ENCODE data around the gene COLEC12.

The COLEC12 gene

DNA sequence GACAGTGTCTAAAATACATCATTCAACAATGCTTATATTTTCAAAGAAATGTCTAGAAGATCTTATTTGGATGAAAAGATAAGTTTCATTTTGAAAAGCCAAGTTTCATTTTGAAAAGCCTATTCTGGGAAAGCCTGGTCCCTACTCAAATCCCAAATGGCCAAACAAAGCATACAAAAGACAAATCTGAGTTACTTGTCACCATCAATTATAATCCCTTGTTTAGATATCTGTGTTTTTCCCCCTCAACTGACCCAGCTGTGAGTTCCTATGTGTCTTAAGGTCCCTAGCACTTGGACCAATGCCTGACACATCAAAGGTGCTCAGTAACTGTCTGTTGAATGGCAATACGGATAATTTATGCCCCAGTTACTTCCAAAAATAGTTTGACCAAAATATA is 180.3 kb downstream of the COLEC12 start:
- Histone ChIP-seq H2BK5ac (ENCODE audit: low read depth, low read length, poor library complexity) (no peak overlapping the region), H3K14ac (ENCODE audit: low read length) (no peak overlapping the region), H4K91ac (ENCODE audit: low read depth, low read length) (no peak overlapping the region), H3K9ac (ENCODE audit: low read length) (no peak overlapping the region), H2BK12ac (ENCODE audit: low read length) (no peak overlapping the region), H3K36me3 (ENCODE audit: control insufficient read depth in 1 of 2, insufficient read depth in 2 of 2, low read length in 2 of 2) (no peaks in the 10 kb centered on the region), H2AFZ (ENCODE audit: insufficient read depth, low read length, poor library complexity) (no peak overlapping the region), H3K9me3 (ENCODE audit: insufficient read depth, low read depth, low read length) (peaks cover 1% of the 10 kb centered on the region), H2BK120ac (ENCODE audit: insufficient read depth, low read length, poor library complexity) (no peak overlapping the region), H2AK5ac (ENCODE audit: low read length) (no peak overlapping the region), H3K27me3 (ENCODE audit: insufficient read depth, low read length) (no peaks in the 10 kb centered on the region), H4K12ac (ENCODE audit: low read depth, low read length) (no peak overlapping the region), H3K18ac (ENCODE audit: low read length) (no peak overlapping the region), H3K27ac (ENCODE audit: low read depth, low read length) (no peak overlapping the region), H3K4me1 (ENCODE audit: control insufficient read depth in 1 of 2, insufficient read depth in 2 of 2, low read length in 2 of 2) (peaks cover 0 to 1% of the 10 kb centered on the region in 2 experiments), H4K8ac (ENCODE audit: low read depth, low read length) (no peak overlapping the region), H3K23ac (ENCODE audit: low read length) (no peak overlapping the region), H3K79me1 (ENCODE audit: low read length) (no peaks in the 10 kb centered on the region), H3K4ac (ENCODE audit: low read depth, low read length) (no peak overlapping the region), H3K79me2 (ENCODE audit: control insufficient read depth, insufficient read depth, low read length, poor library complexity) (no peaks in the 10 kb centered on the region), H3K4me3 (ENCODE audit: low read depth, low read length) (no peak overlapping the region), H3K4me2 (ENCODE audit: low read length) (no peak overlapping the region)
- WGBS (ENCODE audit: extremely low coverage, insufficient coverage, insufficient read length): no CpG with 5 or more reads among the region's 1 CpG
- DNase-seq: no peak

DNA sequence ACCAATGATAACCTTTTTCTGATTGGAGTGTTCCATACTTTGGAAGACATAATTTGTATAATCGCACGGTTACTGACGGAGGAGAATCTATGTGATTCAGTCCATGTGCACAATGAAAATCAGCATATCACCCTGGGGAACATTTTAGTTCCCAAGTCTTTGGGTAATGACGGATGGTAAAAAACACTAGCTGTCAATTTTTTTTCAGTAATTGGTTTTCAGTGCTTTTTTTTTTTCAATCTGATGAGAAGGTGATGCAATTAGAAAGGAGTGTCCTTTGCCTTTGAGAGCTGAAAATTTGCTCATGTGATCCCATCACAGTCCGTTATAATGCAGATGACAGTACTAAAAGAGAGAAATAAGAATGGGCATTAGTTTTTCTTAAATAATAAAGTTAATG is 180.8 kb downstream of the COLEC12 start:
- Histone ChIP-seq H4K91ac (ENCODE audit: low read depth, low read length) (no peak overlapping the region), H2AK5ac (ENCODE audit: low read length) (no peak overlapping the region), H3K4me3 (ENCODE audit: low read depth, low read length) (no peak overlapping the region), H3K36me3 (ENCODE audit: control insufficient read depth in 1 of 2, insufficient read depth in 2 of 2, low read length in 2 of 2) (no peaks in the 10 kb centered on the region), H3K27me3 (ENCODE audit: insufficient read depth, low read length) (no peaks in the 10 kb centered on the region), H3K14ac (ENCODE audit: low read length) (no peak overlapping the region), H3K23ac (ENCODE audit: low read length) (no peak overlapping the region), H3K9ac (ENCODE audit: low read length) (no peak overlapping the region), H4K8ac (ENCODE audit: low read depth, low read length) (no peak overlapping the region), H4K12ac (ENCODE audit: low read depth, low read length) (no peak overlapping the region), H3K4ac (ENCODE audit: low read depth, low read length) (no peak overlapping the region), H3K79me1 (ENCODE audit: low read length) (no peaks in the 10 kb centered on the region), H3K27ac (ENCODE audit: low read depth, low read length) (no peak overlapping the region), H2AFZ (ENCODE audit: insufficient read depth, low read length, poor library complexity) (no peak overlapping the region), H2BK5ac (ENCODE audit: low read depth, low read length, poor library complexity) (no peak overlapping the region), H2BK120ac (ENCODE audit: insufficient read depth, low read length, poor library complexity) (no peak overlapping the region), H2BK12ac (ENCODE audit: low read length) (no peak overlapping the region), H3K79me2 (ENCODE audit: control insufficient read depth, insufficient read depth, low read length, poor library complexity) (no peaks in the 10 kb centered on the region), H3K9me3 (ENCODE audit: insufficient read depth, low read depth, low read length) (peaks cover 1% of the 10 kb centered on the region), H3K4me1 (ENCODE audit: control insufficient read depth in 1 of 2, insufficient read depth in 2 of 2, low read length in 2 of 2) (peaks cover 0 to 1% of the 10 kb centered on the region in 2 experiments), H3K18ac (ENCODE audit: low read length) (no peak overlapping the region), H3K4me2 (ENCODE audit: low read length) (no peak overlapping the region)
- WGBS (ENCODE audit: extremely low coverage, insufficient coverage, insufficient read length): no CpG with 5 or more reads among the region's 5 CpGs
- DNase-seq: no peak

DNA sequence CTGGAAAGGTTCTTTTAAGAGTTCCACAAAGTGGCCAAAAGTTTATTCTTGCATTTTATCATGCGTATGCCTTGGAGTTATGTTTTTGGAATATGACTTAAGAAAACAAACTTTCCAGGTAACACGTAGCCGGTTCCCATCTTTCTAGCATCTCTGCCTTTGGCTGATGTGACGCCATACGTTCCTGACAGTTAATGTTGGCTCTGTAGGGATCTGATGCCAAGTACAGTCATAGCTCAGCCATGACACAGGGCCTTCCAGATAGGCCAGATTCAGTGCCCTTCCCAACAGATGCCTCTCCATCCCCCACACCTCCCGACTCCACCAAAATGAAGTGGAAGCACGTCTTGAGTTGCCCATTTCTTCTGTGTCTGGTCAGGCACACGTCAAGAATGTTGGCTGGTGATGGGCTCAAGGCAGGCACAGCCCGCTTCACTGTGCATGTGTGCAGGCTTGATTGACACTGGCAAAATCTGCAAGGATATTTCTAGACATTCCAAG is 181.7 kb downstream of the COLEC12 start:
- no peak overlapping the region for H4K12ac ChIP-seq (ENCODE audit: low read depth, low read length)
- no CpG with 5 or more reads among the region's 9 CpGs for WGBS (ENCODE audit: extremely low coverage, insufficient coverage, insufficient read length)
- H3K9ac ChIP-seq (ENCODE audit: low read length): no peak overlapping the region
- H3K4me3 ChIP-seq (ENCODE audit: low read depth, low read length): no peak overlapping the region
- no peak overlapping the region for H2BK12ac ChIP-seq (ENCODE audit: low read length)
- no peak overlapping the region for H4K91ac ChIP-seq (ENCODE audit: low read depth, low read length)
- H3K27ac ChIP-seq (ENCODE audit: low read depth, low read length): no peak overlapping the region
- H2AFZ ChIP-seq (ENCODE audit: insufficient read depth, low read length, poor library complexity): no peak overlapping the region
- no peak overlapping the region for H2BK5ac ChIP-seq (ENCODE audit: low read depth, low read length, poor library complexity)
- no peak overlapping the region for H2AK5ac ChIP-seq (ENCODE audit: low read length)
- H3K9me3 ChIP-seq (ENCODE audit: insufficient read depth, low read depth, low read length): peaks cover 1% of the 10 kb centered on the region
- no peak overlapping the region for H4K8ac ChIP-seq (ENCODE audit: low read depth, low read length)
- H3K27me3 ChIP-seq (ENCODE audit: insufficient read depth, low read length): no peaks in the 10 kb centered on the region
- H3K23ac ChIP-seq (ENCODE audit: low read length): no peak overlapping the region
- no peaks in the 10 kb centered on the region for H3K36me3 ChIP-seq (ENCODE audit: control insufficient read depth in 1 of 2, insufficient read depth in 2 of 2, low read length in 2 of 2)
- DNase-seq: no peak
- peaks cover 0 to 1% of the 10 kb centered on the region in 2 experiments for H3K4me1 ChIP-seq (ENCODE audit: control insufficient read depth in 1 of 2, insufficient read depth in 2 of 2, low read length in 2 of 2)
- no peak overlapping the region for H3K18ac ChIP-seq (ENCODE audit: low read length)
- H2BK120ac ChIP-seq (ENCODE audit: insufficient read depth, low read length, poor library complexity): no peak overlapping the region
- H3K14ac ChIP-seq (ENCODE audit: low read length): no peak overlapping the region
- no peaks in the 10 kb centered on the region for H3K79me2 ChIP-seq (ENCODE audit: control insufficient read depth, insufficient read depth, low read length, poor library complexity)
- no peaks in the 10 kb centered on the region for H3K79me1 ChIP-seq (ENCODE audit: low read length)
- no peak overlapping the region for H3K4ac ChIP-seq (ENCODE audit: low read depth, low read length)
- H3K4me2 ChIP-seq (ENCODE audit: low read length): no peak overlapping the region

DNA sequence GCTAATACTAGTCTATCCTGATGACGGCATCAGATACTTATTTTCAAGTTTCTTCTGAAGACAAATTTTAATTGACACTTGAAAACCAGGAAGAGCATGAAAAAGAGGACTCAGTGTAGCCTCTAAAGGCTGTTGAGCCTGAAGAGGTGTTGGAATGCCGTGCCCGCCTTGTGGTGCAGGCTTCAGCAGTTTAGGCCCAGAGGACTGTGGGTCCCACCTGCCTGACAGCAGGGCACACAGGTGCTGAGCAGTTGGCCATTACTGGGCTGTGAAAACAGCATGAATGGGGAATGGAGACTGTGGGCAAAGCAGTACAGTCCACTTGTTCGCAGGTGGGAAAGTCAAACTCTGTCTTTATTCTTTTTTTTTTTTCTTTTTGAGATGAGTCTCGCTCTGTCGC is 182.9 kb downstream of the COLEC12 start:
- Histone ChIP-seq H3K18ac (ENCODE audit: low read length) (no peak overlapping the region), H3K14ac (ENCODE audit: low read length) (no peak overlapping the region), H4K91ac (ENCODE audit: low read depth, low read length) (no peak overlapping the region), H3K4me3 (ENCODE audit: low read depth, low read length) (no peak overlapping the region), H3K23ac (ENCODE audit: low read length) (no peak overlapping the region), H2BK120ac (ENCODE audit: insufficient read depth, low read length, poor library complexity) (no peak overlapping the region), H3K27ac (ENCODE audit: low read depth, low read length) (no peak overlapping the region), H2AK5ac (ENCODE audit: low read length) (no peak overlapping the region), H3K9ac (ENCODE audit: low read length) (no peak overlapping the region), H2BK5ac (ENCODE audit: low read depth, low read length, poor library complexity) (no peak overlapping the region), H3K79me1 (ENCODE audit: low read length) (no peaks in the 10 kb centered on the region), H2BK12ac (ENCODE audit: low read length) (no peak overlapping the region), H3K4me2 (ENCODE audit: low read length) (no peak overlapping the region), H4K8ac (ENCODE audit: low read depth, low read length) (no peak overlapping the region), H4K12ac (ENCODE audit: low read depth, low read length) (no peak overlapping the region), H3K4me1 (ENCODE audit: control insufficient read depth in 1 of 2, insufficient read depth in 2 of 2, low read length in 2 of 2) (peaks cover 0 to 1% of the 10 kb centered on the region in 2 experiments), H2AFZ (ENCODE audit: insufficient read depth, low read length, poor library complexity) (no peak overlapping the region), H3K9me3 (ENCODE audit: insufficient read depth, low read depth, low read length) (peaks cover 1% of the 10 kb centered on the region), H3K4ac (ENCODE audit: low read depth, low read length) (no peak overlapping the region), H3K36me3 (ENCODE audit: control insufficient read depth in 1 of 2, insufficient read depth in 2 of 2, low read length in 2 of 2) (no peaks in the 10 kb centered on the region), H3K27me3 (ENCODE audit: insufficient read depth, low read length) (no peaks in the 10 kb centered on the region), H3K79me2 (ENCODE audit: control insufficient read depth, insufficient read depth, low read length, poor library complexity) (no peaks in the 10 kb centered on the region)
- no CpG with 5 or more reads among the region's 6 CpGs for WGBS (ENCODE audit: extremely low coverage, insufficient coverage, insufficient read length)
- no peak for DNase-seq
